IPS DF 19.7 (cell line): Measurements from ENCODE around the gene STOML1.

Experiments used
- DNase-seq: peaks from one replicate; pipeline ENCODE4 v3.0.0-alpha.2; 2013; ENCODE audit warnings: low read depth, low spot score

STOML1 gene

GRCh38 chr15:73932381-73933191, 59.5 kb downstream of the STOML1 start:
- no peak for DNase-seq

GRCh38 chr15:73931441-73931840, 60.7 kb downstream of the STOML1 start:
- no peak for DNase-seq

GRCh38 chr15:73930790-73931281, 61.3 kb downstream of the STOML1 start:
- DNase-seq, result no peak

GRCh38 chr15:73930371-73930770, 61.7 kb downstream of the STOML1 start:
- DNase-seq, result no peak

DNA sequence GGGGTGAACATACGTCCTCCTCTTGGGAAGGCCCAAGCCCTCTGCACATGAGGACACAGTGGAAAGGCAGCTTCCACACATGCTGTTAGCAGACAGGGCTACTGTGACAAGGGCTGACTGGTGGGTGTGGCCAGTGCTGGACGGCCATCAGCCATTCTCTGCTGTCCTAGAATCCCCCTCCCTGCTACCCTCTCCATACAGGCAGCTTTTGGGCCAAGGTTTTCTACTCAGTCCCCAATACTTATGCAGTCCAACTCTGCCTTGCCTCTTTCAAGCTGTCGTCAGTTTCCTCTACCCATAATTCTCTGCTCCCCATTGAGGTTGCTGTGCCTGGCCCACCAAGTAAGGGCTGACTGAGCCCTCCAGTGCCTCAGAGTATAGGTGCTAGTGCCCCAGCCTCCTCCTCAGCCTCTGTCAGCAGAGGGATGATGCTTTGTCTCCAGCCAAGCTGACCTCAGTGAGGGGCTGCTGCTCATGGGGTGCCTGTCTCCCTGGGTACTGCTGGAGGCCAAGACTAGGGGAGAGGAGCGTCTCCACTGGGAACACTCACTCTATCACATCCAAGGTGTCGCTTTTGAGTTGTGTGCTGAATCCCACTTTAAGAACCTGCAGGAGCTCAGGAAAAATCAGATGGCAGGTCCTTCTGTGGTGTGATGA, 63.0 kb downstream of the STOML1 start:
- no peak for DNase-seq
